SU-DHL-6 (cell line): ENCODE measurements around the gene AZI2.
A peak's percentile ranks its signal among the peaks of the same experiment; 100 is the strongest.

Source experiments
- H2AFZ ChIP-seq: fragments of 200-600 bp; sonication (generic); 2 replicates; pipeline ENCODE4 v1.6.1; 2014; ENCODE audit warnings: low read depth, mild to moderate bottlenecking, moderate library complexity, mixed read lengths, antibody characterized with exemption, low read length; ENCODE audit not compliant: severe bottlenecking
- H3F3A ChIP-seq: fragments of 200-600 bp; shearing (Covaris generic); 2 replicates; pipeline ENCODE4 v1.6.0; 2016; ENCODE audit warnings: antibody characterized with exemption, mild to moderate bottlenecking; ENCODE audit not compliant: insufficient read depth
- H3K27ac ChIP-seq: fragments of 200-600 bp; sonication (generic); 2 replicates; pipeline ENCODE4 v1.5.1; 2016; ENCODE audit warnings: low read depth, mild to moderate bottlenecking, low read length, moderate library complexity, mixed read lengths
- H3K27me3 ChIP-seq: fragments of 200-600 bp; sonication (generic), shearing (Covaris generic); 2 replicates; pipeline ENCODE4 v1.6.0; 2014; ENCODE audit warnings: mild to moderate bottlenecking, low read length
- H3K36me3 ChIP-seq: fragments of 200-600 bp; sonication (generic); 2 replicates; pipeline ENCODE4 v1.6.1; 2014; ENCODE audit warnings: mild to moderate bottlenecking, low read length, mixed read lengths
- H3K4me2 ChIP-seq: fragments of 300-600, 200-600 bp; shearing (Covaris generic), sonication (generic); 2 replicates; pipeline ENCODE4 v1.6.0; 2014; ENCODE audit warnings: low read length, low read depth, mild to moderate bottlenecking; ENCODE audit not compliant: poor library complexity, severe bottlenecking
- H3K4me3 ChIP-seq: fragments of 200-600 bp; sonication (generic); 2 replicates; pipeline ENCODE4 v1.5.1; 2014; ENCODE audit warnings: antibody characterized with exemption, low read length, mild to moderate bottlenecking, mixed read lengths; ENCODE audit not compliant: insufficient read depth, poor library complexity, severe bottlenecking
- H3K79me2 ChIP-seq: fragments of 200-600 bp; sonication (generic); 2 replicates; pipeline ENCODE4 v1.6.1; 2014; ENCODE audit warnings: mild to moderate bottlenecking, low read length, moderate library complexity; ENCODE audit not compliant: insufficient read depth
- H3K9ac ChIP-seq: fragments of 200-600 bp; sonication (generic); 2 replicates; pipeline ENCODE4 v1.7.0; 2014; ENCODE audit warnings: mild to moderate bottlenecking, low read length
- H3K9me2 ChIP-seq: fragments of 200-600 bp; sonication (generic); replicated peaks from 2 replicates; pipeline ENCODE4 v1.6.1; 2014; ENCODE audit warnings: low read length; ENCODE audit not compliant: insufficient read depth
- H3K9me3 ChIP-seq: fragments of 200-600 bp; sonication (generic); 2 replicates; pipeline ENCODE4 v1.6.1; 2014; ENCODE audit warnings: low read length, mixed read lengths; ENCODE audit not compliant: insufficient read depth
- H4K20me1 ChIP-seq: fragments of 200-600 bp; sonication (generic); 2 replicates; pipeline ENCODE4 v1.6.1; 2014; ENCODE audit warnings: low read depth, mild to moderate bottlenecking, antibody characterized with exemption, low read length, moderate library complexity, mixed read lengths
- EZH2phosphoT487 ChIP-seq: fragments of 200-600 bp; sonication (generic), shearing (Covaris generic); conservative IDR thresholded peaks from 2 replicates; pipeline ENCODE4 v1.6.1; 2018; ENCODE audit warnings: mild to moderate bottlenecking, antibody characterized with exemption, low read length, moderate library complexity, mixed read lengths
- TF ChIP-seq, protein P1 (sequence below): fragments of 200-600 bp; sonication (generic); IDR thresholded peaks from one replicate; pipeline ENCODE4 v1.5.1; 2017; ENCODE audit warnings: antibody characterized with exemption, mild to moderate bottlenecking, low read length, moderate library complexity; ENCODE audit not compliant: insufficient read depth, poor library complexity, severe bottlenecking

Gene AZI2

DNA sequence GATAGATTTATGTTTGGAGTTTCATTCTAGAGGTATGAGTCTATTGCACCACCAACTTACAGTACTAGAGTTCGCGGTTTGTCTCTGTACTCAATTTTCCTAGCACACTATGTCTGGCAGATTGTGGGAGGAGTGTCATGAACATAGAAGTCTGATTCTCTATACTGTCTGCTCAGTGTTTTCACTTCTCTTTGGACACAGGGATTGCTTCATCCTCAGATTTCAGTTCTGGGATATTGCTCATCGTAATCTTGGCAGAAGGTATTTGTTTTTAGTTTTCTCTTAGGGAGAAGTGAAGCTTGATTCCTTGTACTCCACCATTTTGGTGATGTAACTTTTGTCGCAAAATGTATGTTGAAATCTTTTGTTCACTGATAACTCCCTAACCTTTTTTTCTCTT, 27.8 kb upstream of the AZI2 start:
- no peak overlapping the region for H2AFZ ChIP-seq
- no peak overlapping the region for H3K9ac ChIP-seq
- no peak overlapping the region for H3K27ac ChIP-seq
- H3K9me2 ChIP-seq, result no peaks in the 10 kb centered on the region
- H4K20me1 ChIP-seq, result no peaks in the 10 kb centered on the region
- no peak overlapping the region for H3K4me3 ChIP-seq
- no peaks in the 10 kb centered on the region for H3K79me2 ChIP-seq
- H3K36me3 ChIP-seq, result no peaks in the 10 kb centered on the region
- H3K27me3 ChIP-seq, result no peaks in the 10 kb centered on the region
- H3K9me3 ChIP-seq, result no peaks in the 10 kb centered on the region
- no peak for TF ChIP-seq EZH2phosphoT487
- TF ChIP-seq, protein P1, sequence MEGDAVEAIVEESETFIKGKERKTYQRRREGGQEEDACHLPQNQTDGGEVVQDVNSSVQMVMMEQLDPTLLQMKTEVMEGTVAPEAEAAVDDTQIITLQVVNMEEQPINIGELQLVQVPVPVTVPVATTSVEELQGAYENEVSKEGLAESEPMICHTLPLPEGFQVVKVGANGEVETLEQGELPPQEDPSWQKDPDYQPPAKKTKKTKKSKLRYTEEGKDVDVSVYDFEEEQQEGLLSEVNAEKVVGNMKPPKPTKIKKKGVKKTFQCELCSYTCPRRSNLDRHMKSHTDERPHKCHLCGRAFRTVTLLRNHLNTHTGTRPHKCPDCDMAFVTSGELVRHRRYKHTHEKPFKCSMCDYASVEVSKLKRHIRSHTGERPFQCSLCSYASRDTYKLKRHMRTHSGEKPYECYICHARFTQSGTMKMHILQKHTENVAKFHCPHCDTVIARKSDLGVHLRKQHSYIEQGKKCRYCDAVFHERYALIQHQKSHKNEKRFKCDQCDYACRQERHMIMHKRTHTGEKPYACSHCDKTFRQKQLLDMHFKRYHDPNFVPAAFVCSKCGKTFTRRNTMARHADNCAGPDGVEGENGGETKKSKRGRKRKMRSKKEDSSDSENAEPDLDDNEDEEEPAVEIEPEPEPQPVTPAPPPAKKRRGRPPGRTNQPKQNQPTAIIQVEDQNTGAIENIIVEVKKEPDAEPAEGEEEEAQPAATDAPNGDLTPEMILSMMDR, result no peak
- H3F3A ChIP-seq, result no peaks in the 10 kb centered on the region
- no peak overlapping the region for H3K4me2 ChIP-seq

DNA sequence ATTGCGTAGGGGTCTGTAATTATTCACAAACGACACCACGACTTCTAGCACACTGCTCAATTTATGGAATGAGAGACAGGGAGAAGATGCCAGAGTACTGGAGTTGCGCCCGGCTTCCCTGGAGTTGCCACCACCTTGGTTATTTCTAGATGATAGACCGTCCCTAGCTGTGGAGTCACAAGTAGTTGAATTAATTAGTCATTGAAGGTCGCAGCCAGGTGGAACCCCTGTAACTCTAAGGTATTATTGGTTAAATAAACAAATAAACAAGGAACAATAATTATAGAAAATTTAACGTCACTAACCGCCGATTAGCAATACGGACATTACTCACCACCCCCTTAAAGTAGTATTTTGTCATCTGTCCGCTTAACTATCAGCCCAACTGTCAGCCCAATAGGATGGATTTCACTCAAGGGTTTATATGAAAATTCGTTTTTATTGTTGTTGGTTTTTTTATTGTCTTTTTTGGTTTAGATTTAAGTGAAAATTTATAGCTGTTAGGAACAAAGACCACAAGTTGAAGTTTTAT, 911 bp upstream of the AZI2 start:
- Histone ChIP-seq H3K4me2 (peak overlapping the region; percentile 95), H2AFZ (peak overlapping the region; percentile 81), H3K27ac (no peak overlapping the region; the same call in 1 of the 2 replicates), H3F3A (no peaks in the 10 kb centered on the region), H4K20me1 (no peaks in the 10 kb centered on the region), H3K4me3 (peak overlapping the region; percentile 66), H3K79me2 (peaks cover 4% of the 10 kb centered on the region; the same call in 1 of the 2 replicates), H3K27me3 (no peaks in the 10 kb centered on the region), H3K9me2 (no peaks in the 10 kb centered on the region), H3K36me3 (peaks cover 8% of the 10 kb centered on the region; the same call in 1 of the 2 replicates), H3K9me3 (no peaks in the 10 kb centered on the region), H3K9ac (peak overlapping the region; percentile 73)
- TF ChIP-seq, protein P1, result no peak
- no peak for TF ChIP-seq EZH2phosphoT487

DNA sequence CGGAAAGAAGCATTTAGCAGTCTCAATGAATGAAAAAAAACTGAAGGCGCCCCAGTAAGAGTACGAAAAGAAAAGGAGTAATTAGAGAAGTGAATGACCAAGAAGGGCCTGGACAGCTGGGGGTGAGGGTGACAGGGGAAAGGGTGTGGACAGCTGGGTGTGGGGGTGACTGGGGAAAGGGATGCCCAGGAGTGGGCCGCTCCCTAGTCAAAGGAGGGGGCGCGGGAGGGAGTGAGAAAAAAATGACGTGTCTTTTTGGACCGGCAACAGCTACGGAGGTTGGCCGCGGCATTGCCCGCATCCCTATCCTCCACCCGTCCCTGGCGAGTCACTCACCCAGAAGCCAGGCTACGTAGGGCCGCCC, 377 bp downstream of the AZI2 start:
- H3K4me2 ChIP-seq, result peak overlapping the region; percentile 75
- no peak overlapping the region for H3K27ac ChIP-seq
- TF ChIP-seq, protein P1, result no peak
- TF ChIP-seq EZH2phosphoT487, result no peak
- H3K4me3 ChIP-seq, result peak overlapping the region; percentile 66
- no peaks in the 10 kb centered on the region for H3K9me3 ChIP-seq
- H4K20me1 ChIP-seq, result no peaks in the 10 kb centered on the region
- H3K79me2 ChIP-seq, result peaks cover 4% of the 10 kb centered on the region; the same call in 1 of the 2 replicates
- H3K27me3 ChIP-seq, result no peaks in the 10 kb centered on the region
- no peaks in the 10 kb centered on the region for H3F3A ChIP-seq
- peak overlapping the region; percentile 75 for H2AFZ ChIP-seq
- peaks cover 4% of the 10 kb centered on the region; the same call in 1 of the 2 replicates for H3K36me3 ChIP-seq
- H3K9ac ChIP-seq, result peak overlapping the region; percentile 73
- no peaks in the 10 kb centered on the region for H3K9me2 ChIP-seq
